K562 (cell line): ENCODE measurements around the gene GHDC. TPM values are rescaled to one million over a fixed set of nuclear protein-coding genes. Genes with fewer than 3 reads are reported as not detected.

Source experiments
- ATAC-seq: fragments of 200-7000 bp; cut with Tn5 transposase; 3 replicates; pipeline ENCODE4 v1.9.1; 2020; ENCODE audit warnings: moderate library complexity
- BruUV-seq: library from RNA; stranded (reverse); fragments of 400-500 nt; replicated peaks from 2 replicates; lab custom pipeline; 2021; lab: Mats Ljungman, UMichigan
- CTCF ChIA-PET: fragments of 300-600 bp; formaldehyde crosslinking; extraction: SDS; loops from one replicate; lab custom pipeline; 2021; ENCODE audit warnings: low intra/inter-chr PET ratio; lab: Yijun Ruan, JAX
- POLR2A ChIA-PET: fragments of 300-600, 350-650 bp; sonication (Branson Sonifier 250); formaldehyde crosslinking; extraction: SDS; loops from one replicate; lab custom pipeline; 2021; ENCODE audit warnings: antibody characterized with exemption, inconsistent platforms; lab: Yijun Ruan, JAX
- DNase-seq, 4 experiments: peaks; one replicate each; pipeline versions ENCODE4 v3.0.0 to v3.0.0-alpha.2; 2011 to 2018; ENCODE audit warnings: low spot score in 3 of 4, mixed read lengths in 3 of 4; ENCODE audit errors: extremely low read depth in 1 of 4
- FAIRE-seq: peaks from 2 replicates; lab custom pipeline; 2011; peaks lifted over from hg19 to GRCh38; lab: Jason Lieb, UNC
- H2AFZ ChIP-seq: 2 replicates; pipeline ENCODE4 v1.6.0; 2011; ENCODE audit warnings: low read depth, low read length, control low read depth, inconsistent platforms
- H3K27ac ChIP-seq: fragments of 200-600 bp; 3 replicates; pipeline ENCODE4 v1.8.0; 2011; ENCODE audit warnings: low read depth, mild to moderate bottlenecking, control low read depth, inconsistent platforms, low read length, moderate library complexity, mixed read lengths; ENCODE audit errors: extremely low read depth
- H3K27me3 ChIP-seq, 2 experiments: fragments of 300-600 bp in 1 of 2; 2 replicates in 1 of 2; 3 replicates in 1 of 2; pipeline versions ENCODE4 v1.6.0 to v1.8.0; 2011; ENCODE audit warnings: inconsistent platforms in 2 of 2, low read length in 2 of 2, mild to moderate bottlenecking in 1 of 2, mixed read lengths in 1 of 2, moderate library complexity in 1 of 2; ENCODE audit not compliant: control insufficient read depth in 2 of 2, insufficient read depth in 2 of 2
- H3K36me3 ChIP-seq: fragments of 300-600 bp; 3 replicates; pipeline ENCODE4 v1.8.0; 2011; ENCODE audit warnings: mild to moderate bottlenecking, low read length, inconsistent platforms; ENCODE audit not compliant: control insufficient read depth, insufficient read depth
- H3K4me1 ChIP-seq, 2 experiments: fragments of 200-600 bp in 1 of 2; replicated peaks in 1 of 2; 2 replicates in 1 of 2; 3 replicates in 1 of 2; pipeline versions ENCODE4 v1.5.1 to v1.8.0; 2011; ENCODE audit warnings: inconsistent platforms in 2 of 2, low read length in 2 of 2, mild to moderate bottlenecking in 1 of 2, mixed read lengths in 1 of 2, moderate library complexity in 1 of 2; ENCODE audit not compliant: control insufficient read depth in 2 of 2, insufficient read depth in 2 of 2
- H3K4me2 ChIP-seq: 2 replicates; pipeline ENCODE4 v1.6.1; 2011; ENCODE audit warnings: low read length, control low read depth, inconsistent platforms, mixed read lengths; ENCODE audit not compliant: insufficient read depth
- H3K4me3 ChIP-seq: fragments of 200-600 bp; sonication (generic), shearing (Covaris generic); 2 replicates; pipeline ENCODE4 v1.5.1; 2016; ENCODE audit warnings: control low read depth, inconsistent platforms
- H3K79me2 ChIP-seq: fragments of 200-600 bp; 3 replicates; pipeline ENCODE4 v1.8.0; 2011; ENCODE audit warnings: low read length, inconsistent platforms; ENCODE audit not compliant: control insufficient read depth, insufficient read depth
- H3K9ac ChIP-seq, 2 experiments: 2 replicates each; pipeline versions ENCODE4 v1.6.0 to v1.6.1; 2011; ENCODE audit warnings: low read depth in 2 of 2, low read length in 2 of 2, control low read depth in 1 of 2, inconsistent platforms in 1 of 2, mild to moderate bottlenecking in 1 of 2, mixed read lengths in 1 of 2; ENCODE audit not compliant: insufficient read depth in 1 of 2
- H3K9me1 ChIP-seq: one replicate; pipeline ENCODE4 v1.6.0; 2011; ENCODE audit warnings: inconsistent platforms, mild to moderate bottlenecking, low read length, moderate library complexity; ENCODE audit not compliant: control insufficient read depth, insufficient read depth
- H3K9me3 ChIP-seq: replicated peaks from 2 replicates; pipeline ENCODE4 v1.5.1; 2011; ENCODE audit warnings: low read depth, low read length, inconsistent platforms; ENCODE audit not compliant: control insufficient read depth, insufficient read depth
- H4K20me1 ChIP-seq: replicated peaks from 2 replicates; pipeline ENCODE4 v1.6.1; 2011; ENCODE audit warnings: low read length, inconsistent platforms, mixed read lengths; ENCODE audit not compliant: control insufficient read depth, insufficient read depth
- CHD2 ChIP-seq: IDR thresholded peaks from 2 replicates; pipeline ENCODE4 v1.6.1; 2011; ENCODE audit warnings: low read depth, low read length
- HMG20A ChIP-seq: fragments of 450-650 bp; formaldehyde crosslinking; conservative IDR thresholded peaks from 2 replicates; pipeline ENCODE4 v1.4.0; 2020; ENCODE audit warnings: mild to moderate bottlenecking, mixed read lengths
- ILF3 ChIP-seq: fragments of 450-650 bp; IDR thresholded peaks from 2 replicates; pipeline ENCODE4 v1.6.1; 2018; ENCODE audit warnings: antibody characterized with exemption, mild to moderate bottlenecking, moderate library complexity, borderline replicate concordance
- NR2F6 ChIP-seq: fragments of 450-650 bp; formaldehyde crosslinking; IDR thresholded peaks from 2 replicates; pipeline ENCODE4 v1.4.0; 2020; ENCODE audit warnings: mild to moderate bottlenecking
- STAT5B ChIP-seq: fragments of 250-450 bp; sonication (Bioruptor Pico); IDR thresholded peaks from 2 replicates; pipeline ENCODE4 v1.8.0; 2021; ENCODE audit warnings: mild to moderate bottlenecking, inconsistent platforms
- ZNF316 ChIP-seq: fragments of 450-650 bp; IDR thresholded peaks from 2 replicates; pipeline ENCODE4 v1.6.1; 2016
- ZNF324 ChIP-seq: fragments of 250-450 bp; sonication (Bioruptor Pico); IDR thresholded peaks from 2 replicates; pipeline ENCODE4 v1.4.0; 2020; ENCODE audit warnings: mild to moderate bottlenecking
- ZNF41 ChIP-seq: fragments of 250-450 bp; sonication (Bioruptor Pico); conservative IDR thresholded peaks from 2 replicates; pipeline ENCODE4 v1.4.0; 2020; ENCODE audit warnings: mild to moderate bottlenecking
- WGBS: fragments of 100-300 bp; shearing (Covaris generic); methylation state at CpG from one replicate; pipeline ENCODE4 v1.1.6; 2016; ENCODE audit warnings: low coverage, mixed read lengths; ENCODE audit not compliant: insufficient coverage; ENCODE audit errors: missing lambda C conversion rate; 5-methylcytosine and 5-hydroxymethylcytosine counted together
- in situ Hi-C: fragments of 300-500 bp; cut with MboI; formaldehyde crosslinking; loops from 4 replicates; pipeline ENCODE4 v1.15.0; 2018; ENCODE audit warnings: inconsistent platforms, mixed read lengths
- intact Hi-C: fragments of 100-400 bp; cut with micrococcal nuclease; formaldehyde crosslinking; loops from 2 replicates; pipeline ENCODE4 v1.14.2; 2022
- polyA plus RNA-seq, 8 experiments: library from polyadenylated mRNA; depleted of rRNA in 4 of 8; stranded (reverse) in 5 of 8; unstranded in 3 of 8; fragments of >200 nt; fragmentation: Nextera tagmentation in 2 of 8; fragmentation: Illumina TruSeq in 1 of 8; extraction: Ambion mirVana in 2 of 8; extraction: Trizol in 1 of 8; gene quantifications; 2 replicates each; pipeline versions ENCODE4 v1.2.1 to v1.2.3, GENCODE V29; 2011 to 2014; ENCODE audit warnings: inconsistent platforms in 1 of 8, missing spikeins in 1 of 8
- total RNA-seq, 7 experiments: library from RNA; depleted of rRNA in 6 of 7; stranded (reverse); fragments of >200 nt in 6 of 7; fragmentation: Illumina TruSeq in 2 of 7; extraction: Trizol in 2 of 7; gene quantifications; 2 replicates each; pipeline versions ENCODE4 v1.2.1 to v1.2.3, GENCODE V29; 2011 to 2021; ENCODE audit warnings: low replicate concordance in 1 of 7
- TF ChIP-seq, protein P1 (sequence below): sonication (generic); formaldehyde crosslinking; IDR thresholded peaks from 2 replicates; pipeline ENCODE4 v1.8.0; 2023; ENCODE audit warnings: mild to moderate bottlenecking, missing genetic modification reagents

GHDC gene
- total and polyA plus RNA-seq, 9 of the 15 experiments (the other 6 are each of a cell fraction or from before 2014, with no cell fraction given): 0.65 to 23.2 (median 11.2) TPM

GRCh38 chr17:42236760-42237159 lies 42.5 kb upstream of the GHDC start:
- in situ Hi-C loops: no loop called here

More at GRCh38 chr17:42236760-42237159, 42.5 kb upstream of the GHDC start:
- no peaks in the 10 kb centered on the region for H3K9me1 ChIP-seq
- H3K79me2 ChIP-seq: peaks cover 96% of the 10 kb centered on the region
- ATAC-seq (no peak), FAIRE-seq (no peak), DNase-seq (no peak)
- no peak overlapping the region for H3K27ac ChIP-seq
- ChIA-PET POLR2A (interaction anchor here (0.5 to 2.0 kb wide), 2 partner anchors 14 to 184 kb away, joined by 3 to 6 read pairs; no protein-coding TSS in a partner anchor), CTCF (no interaction called here)
- H2AFZ ChIP-seq: no peak overlapping the region
- no peaks in the 10 kb centered on the region for H3K27me3 ChIP-seq
- intact Hi-C loops: no loop called here
- WGBS: 86% methylated on average over 7 of the region's 7 CpGs
- H3K4me1 ChIP-seq: peaks cover 4 to 9% of the 10 kb centered on the region in 2 experiments; a peak in 3 of 5 replicates
- no TSS peak for BruUV-seq
- H3K9me3 ChIP-seq: no peaks in the 10 kb centered on the region
- no peak overlapping the region for H3K4me2 ChIP-seq
- H3K36me3 ChIP-seq: peaks cover 36% of the 10 kb centered on the region
- no peak overlapping the region for H3K4me3 ChIP-seq
- no peak overlapping the region for H3K9ac ChIP-seq
- H4K20me1 ChIP-seq: no peaks in the 10 kb centered on the region
- TF ChIP-seq ZNF316 (no peak), ZNF41 (CRISPR knock-in tag) (no peak), CHD2 (no peak), HMG20A (CRISPR knock-in tag) (no peak), ZNF324 (CRISPR knock-in tag) (no peak), ILF3 (no peak), STAT5B (CRISPR knock-in tag) (no peak), NR2F6 (CRISPR knock-in tag) (no peak)
- TF ChIP-seq, protein P1, sequence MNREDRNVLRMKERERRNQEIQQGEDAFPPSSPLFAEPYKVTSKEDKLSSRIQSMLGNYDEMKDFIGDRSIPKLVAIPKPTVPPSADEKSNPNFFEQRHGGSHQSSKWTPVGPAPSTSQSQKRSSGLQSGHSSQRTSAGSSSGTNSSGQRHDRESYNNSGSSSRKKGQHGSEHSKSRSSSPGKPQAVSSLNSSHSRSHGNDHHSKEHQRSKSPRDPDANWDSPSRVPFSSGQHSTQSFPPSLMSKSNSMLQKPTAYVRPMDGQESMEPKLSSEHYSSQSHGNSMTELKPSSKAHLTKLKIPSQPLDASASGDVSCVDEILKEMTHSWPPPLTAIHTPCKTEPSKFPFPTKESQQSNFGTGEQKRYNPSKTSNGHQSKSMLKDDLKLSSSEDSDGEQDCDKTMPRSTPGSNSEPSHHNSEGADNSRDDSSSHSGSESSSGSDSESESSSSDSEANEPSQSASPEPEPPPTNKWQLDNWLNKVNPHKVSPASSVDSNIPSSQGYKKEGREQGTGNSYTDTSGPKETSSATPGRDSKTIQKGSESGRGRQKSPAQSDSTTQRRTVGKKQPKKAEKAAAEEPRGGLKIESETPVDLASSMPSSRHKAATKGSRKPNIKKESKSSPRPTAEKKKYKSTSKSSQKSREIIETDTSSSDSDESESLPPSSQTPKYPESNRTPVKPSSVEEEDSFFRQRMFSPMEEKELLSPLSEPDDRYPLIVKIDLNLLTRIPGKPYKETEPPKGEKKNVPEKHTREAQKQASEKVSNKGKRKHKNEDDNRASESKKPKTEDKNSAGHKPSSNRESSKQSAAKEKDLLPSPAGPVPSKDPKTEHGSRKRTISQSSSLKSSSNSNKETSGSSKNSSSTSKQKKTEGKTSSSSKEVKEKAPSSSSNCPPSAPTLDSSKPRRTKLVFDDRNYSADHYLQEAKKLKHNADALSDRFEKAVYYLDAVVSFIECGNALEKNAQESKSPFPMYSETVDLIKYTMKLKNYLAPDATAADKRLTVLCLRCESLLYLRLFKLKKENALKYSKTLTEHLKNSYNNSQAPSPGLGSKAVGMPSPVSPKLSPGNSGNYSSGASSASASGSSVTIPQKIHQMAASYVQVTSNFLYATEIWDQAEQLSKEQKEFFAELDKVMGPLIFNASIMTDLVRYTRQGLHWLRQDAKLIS (CRISPR knock-in tag): no peak
